Measurements from ENCODE around the gene RANBP10.

DNA sequence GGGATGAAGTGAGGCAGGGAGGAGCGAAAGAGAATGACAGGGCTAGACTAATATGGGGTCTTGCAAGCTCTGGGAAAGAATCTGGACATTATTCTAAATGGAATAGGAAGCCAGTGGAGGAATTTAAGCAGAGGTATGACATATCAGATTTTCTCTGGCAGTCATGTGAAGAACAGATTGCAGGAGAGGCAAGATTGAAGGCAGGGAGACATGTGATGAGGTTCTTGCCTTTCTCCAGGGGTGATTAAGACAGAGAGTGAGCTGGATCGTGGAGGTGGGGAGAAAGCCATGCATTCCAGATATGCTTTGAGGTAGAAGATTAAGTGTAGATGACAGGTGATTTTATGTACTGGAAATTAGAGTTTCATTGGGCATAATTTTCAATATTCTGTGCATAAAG is 31.5 kb upstream of the RANBP10 start:
- TF ChIP-seq, protein P1, sequence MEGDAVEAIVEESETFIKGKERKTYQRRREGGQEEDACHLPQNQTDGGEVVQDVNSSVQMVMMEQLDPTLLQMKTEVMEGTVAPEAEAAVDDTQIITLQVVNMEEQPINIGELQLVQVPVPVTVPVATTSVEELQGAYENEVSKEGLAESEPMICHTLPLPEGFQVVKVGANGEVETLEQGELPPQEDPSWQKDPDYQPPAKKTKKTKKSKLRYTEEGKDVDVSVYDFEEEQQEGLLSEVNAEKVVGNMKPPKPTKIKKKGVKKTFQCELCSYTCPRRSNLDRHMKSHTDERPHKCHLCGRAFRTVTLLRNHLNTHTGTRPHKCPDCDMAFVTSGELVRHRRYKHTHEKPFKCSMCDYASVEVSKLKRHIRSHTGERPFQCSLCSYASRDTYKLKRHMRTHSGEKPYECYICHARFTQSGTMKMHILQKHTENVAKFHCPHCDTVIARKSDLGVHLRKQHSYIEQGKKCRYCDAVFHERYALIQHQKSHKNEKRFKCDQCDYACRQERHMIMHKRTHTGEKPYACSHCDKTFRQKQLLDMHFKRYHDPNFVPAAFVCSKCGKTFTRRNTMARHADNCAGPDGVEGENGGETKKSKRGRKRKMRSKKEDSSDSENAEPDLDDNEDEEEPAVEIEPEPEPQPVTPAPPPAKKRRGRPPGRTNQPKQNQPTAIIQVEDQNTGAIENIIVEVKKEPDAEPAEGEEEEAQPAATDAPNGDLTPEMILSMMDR (IDR thresholded peaks at IDR 0.05) = no peak
- TF ChIP-seq POLR2AphosphoS5 (IDR thresholded peaks at IDR 0.05) = no peak

Measured in breast epithelium (tissue), 3 donors.